ENCODE data around the gene KLC3.

The KLC3 gene

DNA sequence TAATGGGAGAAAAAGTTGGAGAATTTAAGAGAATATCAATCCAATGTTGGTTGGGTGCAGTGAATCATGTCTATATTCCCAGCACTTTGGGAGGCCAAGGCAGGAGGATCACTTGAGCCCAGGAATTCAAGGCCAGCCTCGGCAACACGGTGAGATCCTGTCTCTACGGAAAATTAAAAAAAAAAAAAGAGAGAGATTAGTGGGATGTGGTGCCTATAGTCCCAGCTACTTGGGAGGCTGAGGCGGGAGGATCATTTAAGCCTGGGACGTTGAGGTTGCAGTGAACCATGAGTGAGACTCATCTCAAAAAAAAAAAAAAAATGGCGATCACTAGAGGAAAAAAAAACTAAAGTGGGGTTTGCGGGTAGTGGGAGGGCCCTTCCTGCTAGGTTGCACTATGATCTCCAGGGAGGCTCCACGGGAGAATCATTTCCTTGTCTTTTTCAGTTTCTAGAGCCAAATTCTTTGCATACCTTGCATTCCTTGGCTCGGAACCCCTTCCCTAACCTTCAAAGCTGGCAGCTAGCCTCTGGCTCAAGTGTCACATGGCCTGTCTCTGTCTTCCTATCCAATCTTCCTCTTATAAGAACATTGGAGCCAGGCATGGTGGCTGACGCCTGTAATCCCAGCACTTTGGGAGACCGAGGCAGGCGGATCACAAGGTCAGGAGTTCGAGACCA lies 35.6 kb downstream of the KLC3 start:
- no peak for DNase-seq (ENCODE audit: low spot score)

DNA sequence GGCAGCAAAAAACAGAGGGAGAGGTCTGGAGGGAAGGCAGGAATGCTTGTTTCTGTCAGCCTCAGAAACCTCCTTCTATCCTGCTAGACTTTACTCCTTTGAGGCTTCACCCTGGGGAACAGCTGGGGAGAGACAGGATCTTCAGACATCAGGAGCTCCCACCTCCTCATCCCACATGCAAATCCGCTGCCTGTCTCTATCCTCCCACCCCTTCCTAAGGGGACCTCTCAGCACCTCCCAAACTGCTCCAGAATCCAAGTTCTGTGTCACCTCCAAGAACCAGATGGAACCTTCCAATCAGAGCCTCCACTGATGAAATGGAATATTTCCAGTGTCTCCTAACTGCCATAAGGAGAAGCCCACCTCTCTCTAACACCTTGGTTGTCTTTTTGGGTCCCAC lies 39.6 kb downstream of the KLC3 start:
- DNase-seq (ENCODE audit: low spot score) = no peak

DNA sequence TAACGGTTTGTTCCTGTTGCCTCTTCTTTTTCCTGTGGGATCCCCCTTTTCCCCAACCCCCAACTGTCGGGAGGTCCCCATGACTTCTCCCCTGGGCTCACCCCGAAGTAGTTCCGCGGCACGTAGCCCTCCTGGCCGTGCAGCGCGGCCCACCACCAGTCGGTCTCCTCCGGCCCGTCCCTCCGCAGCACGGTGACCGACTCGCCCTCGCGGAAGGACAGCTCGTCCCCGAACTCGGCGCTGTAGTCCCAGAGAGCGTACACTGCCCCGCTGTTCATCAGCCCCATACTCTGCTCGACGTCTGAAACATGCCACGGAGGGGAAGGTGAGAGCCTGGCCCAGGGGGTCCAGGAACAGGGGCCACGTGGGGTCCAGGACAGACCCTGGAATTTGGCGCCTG lies 41.9 kb downstream of the KLC3 start:
- DNase-seq (ENCODE audit: low spot score) = no peak

DNA sequence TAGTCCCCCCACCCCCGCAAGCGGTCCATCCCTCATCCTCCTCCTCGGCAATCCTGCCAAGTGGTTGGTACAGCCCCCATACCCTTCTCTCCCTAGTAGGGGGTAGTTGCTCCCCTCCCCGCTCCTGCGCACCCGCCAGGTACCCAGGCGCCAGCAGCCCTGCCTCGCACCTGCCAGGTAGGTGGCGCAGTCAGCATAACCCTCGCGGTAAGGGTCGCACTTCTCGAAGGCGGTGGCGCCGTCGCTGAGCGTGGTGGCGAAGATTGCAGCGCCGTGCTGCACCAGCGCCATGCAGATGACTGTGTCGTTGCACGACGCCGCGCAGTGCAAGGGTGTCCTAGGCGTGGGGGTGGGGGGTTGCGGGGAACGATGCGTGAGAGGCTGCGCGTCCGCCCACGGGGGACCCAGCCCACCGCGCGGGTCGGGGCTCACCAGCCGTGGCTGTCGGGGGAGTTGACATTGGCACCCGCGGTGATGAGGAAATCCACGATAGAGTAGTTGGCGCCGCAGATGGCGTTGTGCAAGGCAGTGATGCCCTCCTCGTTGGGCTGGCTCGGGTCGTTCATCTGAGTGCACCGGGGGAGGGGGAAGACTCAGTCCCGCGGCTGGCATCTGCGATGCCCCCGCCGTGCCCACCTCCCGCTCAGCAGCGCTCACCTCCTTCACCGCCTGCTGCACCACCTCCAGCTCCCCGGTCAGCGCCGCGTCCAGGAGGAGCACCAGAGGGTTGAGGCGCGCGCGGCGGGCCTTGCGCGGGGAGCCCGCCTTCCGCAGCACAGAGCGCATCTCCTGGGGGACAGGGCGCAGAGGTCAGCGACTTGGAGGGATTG lies 45.1 kb downstream of the KLC3 start:
- no peak for DNase-seq (ENCODE audit: low spot score)

DNA sequence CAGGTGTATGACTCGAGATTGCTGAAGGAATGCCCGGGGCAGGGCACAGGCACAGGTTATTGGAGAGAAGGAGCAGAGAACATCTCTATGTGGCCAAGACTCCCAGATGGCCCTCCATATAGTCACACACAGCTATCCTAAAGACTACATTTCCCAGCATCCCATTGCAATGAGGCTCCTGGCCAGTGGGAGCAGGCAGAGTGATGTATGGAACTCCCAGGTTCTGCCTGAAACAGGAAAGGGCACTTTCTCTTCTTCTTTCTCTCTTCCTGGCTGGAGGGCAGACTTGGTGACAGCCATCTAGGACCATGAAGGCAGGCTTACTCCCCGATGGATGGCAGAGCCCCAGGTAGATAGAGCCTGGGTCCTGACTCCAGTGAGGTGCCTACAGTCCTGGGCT lies 50.8 kb downstream of the KLC3 start:
- DNase-seq (ENCODE audit: low spot score) = no peak

DNA sequence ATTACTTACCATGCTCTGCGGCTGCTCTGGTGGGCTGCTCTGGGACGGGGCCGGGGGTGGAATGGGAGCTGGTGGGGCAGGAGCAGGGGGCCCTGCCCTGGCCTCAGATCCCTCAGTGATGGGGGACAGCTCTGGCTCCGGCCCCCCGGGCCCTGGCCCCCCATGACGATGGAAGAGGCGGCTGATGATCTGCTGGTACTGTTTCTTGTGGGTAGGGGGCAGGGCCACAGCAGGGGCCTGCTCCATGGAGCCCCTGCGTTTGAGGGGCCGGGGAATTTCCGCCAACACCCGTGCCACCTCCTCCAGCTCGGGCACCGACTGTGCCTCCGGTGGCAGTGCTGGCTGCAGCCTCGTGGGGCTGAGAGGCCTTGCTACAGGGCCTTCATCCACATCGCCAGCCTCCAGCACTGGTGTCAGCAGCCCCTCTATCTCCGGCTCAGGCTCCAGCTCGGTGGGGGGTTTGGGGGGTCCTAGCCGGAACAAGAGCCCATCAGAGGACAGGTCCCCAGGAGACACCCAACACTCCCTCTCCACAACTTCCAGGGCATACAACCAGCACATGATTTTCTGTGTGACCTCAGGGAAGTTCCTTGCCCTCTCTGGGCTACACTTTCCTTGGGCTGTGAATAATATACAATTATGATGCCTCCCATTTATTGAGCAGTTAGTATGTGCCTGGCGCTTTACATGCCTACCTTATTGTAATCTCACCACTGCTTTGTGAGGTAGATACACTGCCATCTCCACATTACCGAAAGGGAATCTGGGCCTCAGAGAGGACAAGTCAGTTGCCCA lies 51.5 kb downstream of the KLC3 start:
- no peak for DNase-seq (ENCODE audit: low spot score)

DNA sequence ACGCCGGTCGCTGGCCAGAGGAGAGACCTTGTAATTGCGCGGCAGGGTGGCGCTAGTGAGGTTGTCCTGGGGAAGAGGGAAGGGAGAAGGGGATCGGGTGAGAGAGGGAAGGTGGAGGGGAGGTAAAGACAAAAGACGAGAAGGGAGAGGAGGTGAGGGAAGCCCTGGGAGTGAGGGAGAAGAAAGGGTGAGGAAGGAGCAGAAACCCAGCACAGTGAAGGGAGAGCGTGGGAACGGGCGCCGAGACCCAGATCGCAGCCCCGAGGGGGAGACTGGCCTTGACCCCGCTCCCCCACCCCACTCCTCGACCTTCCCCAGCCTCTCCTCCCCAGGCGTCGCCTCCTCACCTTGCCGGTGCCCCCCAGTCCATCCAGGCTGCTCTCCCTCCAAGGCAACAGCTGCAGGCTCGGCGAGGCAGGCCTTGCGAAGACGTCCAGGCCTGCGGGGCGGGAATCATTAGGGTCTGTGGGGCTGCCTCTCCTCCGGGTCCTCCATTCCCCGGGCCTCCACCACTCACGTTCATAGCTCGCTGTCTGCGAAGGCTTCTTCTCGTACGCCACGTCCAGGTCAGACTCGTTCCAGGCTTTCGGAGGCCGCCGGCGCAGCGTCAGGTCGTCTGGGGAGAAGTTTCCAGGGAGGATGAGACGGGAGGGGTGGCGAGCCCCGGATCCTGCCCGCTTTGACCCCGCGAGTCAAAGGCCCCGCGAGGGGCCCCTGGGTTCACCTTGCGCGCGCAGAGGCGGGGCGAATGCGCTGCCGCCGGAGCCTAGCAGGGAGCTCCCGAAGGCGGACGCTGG lies 55.5 kb downstream of the KLC3 start:
- no peak for DNase-seq (ENCODE audit: low spot score)

DNA sequence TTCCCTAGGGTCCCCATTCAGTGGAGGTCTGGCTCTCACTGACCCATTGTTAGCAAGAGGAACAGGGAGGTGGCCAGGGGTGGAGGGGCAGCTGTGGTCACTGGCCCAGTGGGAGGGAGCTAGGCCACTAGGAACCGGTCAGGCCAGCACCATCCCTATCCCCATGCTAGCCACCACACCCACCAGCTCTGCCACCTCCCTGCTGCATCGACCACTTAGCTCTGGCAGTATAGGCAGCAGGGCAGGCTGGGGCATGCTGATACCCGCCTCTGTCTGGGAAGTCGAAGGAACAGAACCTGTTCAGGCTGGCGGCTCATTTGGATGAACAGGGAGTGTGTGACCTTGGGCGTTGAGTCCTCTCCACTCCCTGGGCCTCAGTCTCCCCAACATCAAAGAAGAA lies 59.6 kb downstream of the KLC3 start:
- DNase-seq (ENCODE audit: low spot score) = no peak
